HuH-7.5 (cell line): Measurements from ENCODE around the gene LINGO3.
A peak's percentile ranks its signal among the peaks of the same experiment; 100 is the strongest.
"Not testable (repeated sequence)": the region's sequence is repeated elsewhere in the genome, so short reads cannot be mapped to it uniquely, and the experiment has no call there.

ENCODE experiments used
- DNase-seq: peaks from one replicate; pipeline ENCODE4 v3.0.0; 2011; ENCODE audit warnings: low spot score

The LINGO3 gene

GRCh38 chr19:2282062-2282861, 25.7 kb downstream of the LINGO3 start, which contains the start of gene PEAK3:
Gene PEAK3 (minus strand): TSS chr19:2282175. CDS start chr19:2280931, 1,244 bp downstream.
- DNase-seq, result no peak

- DNase-seq, result not testable (repeated sequence)
Measured at GRCh38 chr19:2281265-2282061, 26.5 kb downstream of the LINGO3 start.

- DNase-seq, result no peak
Measured at GRCh38 chr19:2280633-2281264, 27.2 kb downstream of the LINGO3 start.

GRCh38 chr19:2278459-2279158, 29.3 kb downstream of the LINGO3 start:
- no peak for DNase-seq

- no peak for DNase-seq
Measured at GRCh38 chr19:2277138-2277537, 30.8 kb downstream of the LINGO3 start.

- no peak for DNase-seq
Measured at GRCh38 chr19:2276429-2276986, 31.4 kb downstream of the LINGO3 start.

GRCh38 chr19:2275588-2276428, 32.1 kb downstream of the LINGO3 start:
- DNase-seq, result no peak

GRCh38 chr19:2274931-2275535, 32.9 kb downstream of the LINGO3 start:
- DNase-seq, result peak; percentile 94

GRCh38 chr19:2274185-2274711, 33.7 kb downstream of the LINGO3 start:
- DNase-seq, result no peak

- DNase-seq, result peak; percentile 98
Measured at GRCh38 chr19:2273356-2274184, 34.4 kb downstream of the LINGO3 start.

- no peak for DNase-seq
Measured at GRCh38 chr19:2271234-2272103, 36.5 kb downstream of the LINGO3 start.

GRCh38 chr19:2270423-2271233, 37.3 kb downstream of the LINGO3 start:
- DNase-seq, result peak; percentile 86

- DNase-seq, result no peak
Measured at GRCh38 chr19:2270157-2270422, 37.9 kb downstream of the LINGO3 start.

GRCh38 chr19:2269244-2270156, 38.5 kb downstream of the LINGO3 start:
- peak; percentile 100 for DNase-seq

- no peak for DNase-seq
Measured at GRCh38 chr19:2268861-2269243, 39.1 kb downstream of the LINGO3 start.

GRCh38 chr19:2268480-2268830, 39.5 kb downstream of the LINGO3 start:
- DNase-seq, result no peak
